ENCODE data around the gene IFT88. TPM values are rescaled to one million over a fixed set of nuclear protein-coding genes. Genes with fewer than 3 reads are reported as not detected.

The IFT88 gene
- total RNA-seq, 1 donor from 2014 or later, result 29.4 TPM

- no peak for DNase-seq (ENCODE audit: low spot score, unreplicated experiment)
- peaks cover 15% of the 10 kb centered on the region for H3K9me3 Mint-ChIP-seq (ENCODE audit: low read depth)
- no peaks in the 10 kb centered on the region for H3K4me1 Mint-ChIP-seq (ENCODE audit: low read depth)
- H3K27me3 Mint-ChIP-seq, result no peaks in the 10 kb centered on the region
- no peak overlapping the region for H3K27ac Mint-ChIP-seq
- no peak overlapping the region for H3K4me3 Mint-ChIP-seq (ENCODE audit: low read depth)
- TF ChIP-seq, protein P1, sequence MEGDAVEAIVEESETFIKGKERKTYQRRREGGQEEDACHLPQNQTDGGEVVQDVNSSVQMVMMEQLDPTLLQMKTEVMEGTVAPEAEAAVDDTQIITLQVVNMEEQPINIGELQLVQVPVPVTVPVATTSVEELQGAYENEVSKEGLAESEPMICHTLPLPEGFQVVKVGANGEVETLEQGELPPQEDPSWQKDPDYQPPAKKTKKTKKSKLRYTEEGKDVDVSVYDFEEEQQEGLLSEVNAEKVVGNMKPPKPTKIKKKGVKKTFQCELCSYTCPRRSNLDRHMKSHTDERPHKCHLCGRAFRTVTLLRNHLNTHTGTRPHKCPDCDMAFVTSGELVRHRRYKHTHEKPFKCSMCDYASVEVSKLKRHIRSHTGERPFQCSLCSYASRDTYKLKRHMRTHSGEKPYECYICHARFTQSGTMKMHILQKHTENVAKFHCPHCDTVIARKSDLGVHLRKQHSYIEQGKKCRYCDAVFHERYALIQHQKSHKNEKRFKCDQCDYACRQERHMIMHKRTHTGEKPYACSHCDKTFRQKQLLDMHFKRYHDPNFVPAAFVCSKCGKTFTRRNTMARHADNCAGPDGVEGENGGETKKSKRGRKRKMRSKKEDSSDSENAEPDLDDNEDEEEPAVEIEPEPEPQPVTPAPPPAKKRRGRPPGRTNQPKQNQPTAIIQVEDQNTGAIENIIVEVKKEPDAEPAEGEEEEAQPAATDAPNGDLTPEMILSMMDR (IDR thresholded peaks at IDR 0.05; ENCODE audit: unreplicated experiment), result no peak
- H3K36me3 Mint-ChIP-seq (ENCODE audit: insufficient read depth), result peaks cover 44% of the 10 kb centered on the region
Observed at GRCh38 chr13:20623000-20623399, 56.0 kb downstream of the IFT88 start.

- no peak for DNase-seq (ENCODE audit: low spot score, unreplicated experiment)
- H3K9me3 Mint-ChIP-seq (ENCODE audit: low read depth), result peaks cover 15% of the 10 kb centered on the region
- H3K36me3 Mint-ChIP-seq (ENCODE audit: insufficient read depth), result peaks cover 42% of the 10 kb centered on the region
- H3K4me1 Mint-ChIP-seq (ENCODE audit: low read depth), result no peaks in the 10 kb centered on the region
- H3K27me3 Mint-ChIP-seq, result no peaks in the 10 kb centered on the region
- no peak overlapping the region for H3K4me3 Mint-ChIP-seq (ENCODE audit: low read depth)
- TF ChIP-seq, protein P1 (IDR thresholded peaks at IDR 0.05; ENCODE audit: unreplicated experiment), result no peak
- no peak overlapping the region for H3K27ac Mint-ChIP-seq
Observed at GRCh38 chr13:20624213-20624612, 57.3 kb downstream of the IFT88 start.

- TF ChIP-seq, protein P1 (IDR thresholded peaks at IDR 0.05; ENCODE audit: unreplicated experiment), result no peak
- Mint-ChIP-seq H3K4me3 (ENCODE audit: low read depth) (no peak overlapping the region), H3K36me3 (ENCODE audit: insufficient read depth) (peaks cover 18% of the 10 kb centered on the region), H3K9me3 (ENCODE audit: low read depth) (no peaks in the 10 kb centered on the region), H3K27me3 (no peaks in the 10 kb centered on the region), H3K27ac (no peak overlapping the region), H3K4me1 (ENCODE audit: low read depth) (no peaks in the 10 kb centered on the region)
- DNase-seq (ENCODE audit: low spot score, unreplicated experiment), result no peak
Observed at GRCh38 chr13:20633802-20634201, 66.8 kb downstream of the IFT88 start.

DNA sequence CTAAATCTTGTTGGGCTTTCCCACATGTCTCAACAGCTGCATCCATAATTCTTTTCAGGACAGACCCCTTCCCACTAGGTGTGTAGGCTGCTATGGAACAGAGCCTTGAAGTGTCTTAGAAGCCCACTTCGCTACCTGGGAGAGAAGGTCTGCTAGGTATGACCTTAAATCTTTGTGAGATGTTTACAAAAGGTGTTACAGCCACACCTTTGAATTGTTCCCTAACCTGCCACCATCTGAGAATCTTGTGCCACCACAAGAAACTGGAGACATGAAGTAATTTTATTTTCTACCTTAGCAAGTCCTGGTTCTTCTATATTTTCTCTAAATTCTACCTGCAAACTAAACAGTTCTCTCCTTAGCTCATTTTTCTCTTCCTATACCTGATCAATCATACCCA is 69.1 kb downstream of the IFT88 start:
- H3K36me3 Mint-ChIP-seq (ENCODE audit: insufficient read depth), result peaks cover 14% of the 10 kb centered on the region
- no peak overlapping the region for H3K27ac Mint-ChIP-seq
- H3K4me3 Mint-ChIP-seq (ENCODE audit: low read depth), result no peak overlapping the region
- H3K4me1 Mint-ChIP-seq (ENCODE audit: low read depth), result no peaks in the 10 kb centered on the region
- TF ChIP-seq, protein P1 (IDR thresholded peaks at IDR 0.05; ENCODE audit: unreplicated experiment), result no peak
- no peak for DNase-seq (ENCODE audit: low spot score, unreplicated experiment)
- no peaks in the 10 kb centered on the region for H3K9me3 Mint-ChIP-seq (ENCODE audit: low read depth)
- no peaks in the 10 kb centered on the region for H3K27me3 Mint-ChIP-seq

- peaks cover 12% of the 10 kb centered on the region for H3K36me3 Mint-ChIP-seq (ENCODE audit: insufficient read depth)
Observed at GRCh38 chr13:20637811-20638210, 70.9 kb downstream of the IFT88 start.

More at GRCh38 chr13:20637811-20638210, 70.9 kb downstream of the IFT88 start:
- Mint-ChIP-seq H3K9me3 (ENCODE audit: low read depth) (no peaks in the 10 kb centered on the region), H3K27ac (no peak overlapping the region), H3K4me1 (ENCODE audit: low read depth) (no peaks in the 10 kb centered on the region), H3K27me3 (no peaks in the 10 kb centered on the region), H3K4me3 (ENCODE audit: low read depth) (no peak overlapping the region)
- TF ChIP-seq, protein P1 (IDR thresholded peaks at IDR 0.05; ENCODE audit: unreplicated experiment), result no peak
- no peak for DNase-seq (ENCODE audit: low spot score, unreplicated experiment)
